Stimulated activated CD4-positive, alpha-beta T cell treated with anti-CD3 and anti-CD28 coated beads, Interleukin-1b, Interleukin-23, amount 100 ng/mL, for 1 hour (primary cell): ENCODE results near the gene FICD.
"Not testable (repeated sequence)": the region's sequence is repeated elsewhere in the genome, so short reads cannot be mapped to it uniquely, and the experiment has no call there.

Experiments used
- DNase-seq, 2 donors: peaks; one replicate each; pipeline ENCODE4 v3.0.0-alpha.2; 2020; ENCODE audit warnings: low read depth in 2 of 2

Gene FICD

DNA sequence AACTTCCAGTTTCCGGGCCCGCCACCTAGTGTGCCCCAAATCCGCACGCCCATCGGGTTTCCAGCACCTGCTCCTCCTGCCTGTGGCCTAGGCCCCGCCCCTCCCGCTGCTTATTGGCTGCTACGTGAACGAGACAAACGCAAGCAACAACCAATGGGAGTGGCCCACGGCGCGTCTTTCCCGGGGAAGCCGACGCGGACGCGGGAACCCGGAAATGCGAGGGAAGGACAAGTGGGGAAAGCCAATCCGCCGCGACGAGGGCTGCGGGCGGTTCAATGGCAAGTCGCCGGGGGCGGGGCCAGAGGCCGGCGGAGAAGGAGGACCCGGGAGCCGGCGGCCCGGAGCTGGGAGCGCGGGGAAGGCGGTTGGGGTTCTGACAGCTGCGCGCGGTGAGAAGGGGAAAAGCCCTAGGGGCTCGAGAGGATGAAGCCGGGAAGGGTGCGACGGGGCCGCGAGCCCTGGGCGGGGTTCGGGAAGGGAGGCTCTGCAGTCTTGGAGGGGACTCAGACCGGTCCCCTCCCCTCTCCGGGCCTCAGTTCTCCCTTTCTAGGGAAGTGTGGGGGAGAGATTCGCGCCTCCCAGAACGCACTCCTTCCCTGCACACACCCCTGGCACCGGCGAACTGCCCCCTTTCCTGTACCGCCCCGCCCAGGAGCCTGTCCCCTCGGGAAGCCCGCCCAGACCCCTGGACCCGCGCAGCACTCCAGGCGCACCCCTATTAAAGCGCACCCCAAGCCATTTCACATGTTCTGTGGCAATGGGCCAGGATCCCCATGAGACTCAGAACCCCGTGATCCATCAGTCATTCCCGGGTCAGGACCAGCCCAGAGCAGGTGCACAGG is at the start of gene FICD:
Gene FICD, plus strand, starts transcription at position 305 of the 842 bp plus-strand sequence. CDS start 1,696 bp downstream, outside the sequence.
- peak; percentile 93 to 97 for DNase-seq

DNA sequence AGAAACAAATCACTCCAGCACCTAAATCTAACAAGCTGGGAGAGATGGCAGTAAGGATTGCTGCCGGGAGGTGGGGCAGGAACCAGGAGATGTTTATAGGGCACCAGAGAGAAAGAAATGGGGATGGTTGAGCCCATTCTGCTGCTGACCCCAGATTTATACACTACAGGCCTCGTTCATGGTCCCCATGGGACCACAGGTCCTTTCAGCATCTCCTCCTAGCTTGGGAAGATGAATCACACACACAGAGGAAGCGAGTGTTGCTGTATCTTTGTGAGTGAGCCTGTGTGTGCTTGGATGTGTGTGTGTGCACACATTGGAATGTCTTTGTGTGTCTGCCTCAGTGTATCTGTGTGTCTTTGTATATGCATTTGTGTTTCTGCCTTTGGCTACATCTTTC is 49.7 kb upstream of the FICD start:
- no peak for DNase-seq

DNA sequence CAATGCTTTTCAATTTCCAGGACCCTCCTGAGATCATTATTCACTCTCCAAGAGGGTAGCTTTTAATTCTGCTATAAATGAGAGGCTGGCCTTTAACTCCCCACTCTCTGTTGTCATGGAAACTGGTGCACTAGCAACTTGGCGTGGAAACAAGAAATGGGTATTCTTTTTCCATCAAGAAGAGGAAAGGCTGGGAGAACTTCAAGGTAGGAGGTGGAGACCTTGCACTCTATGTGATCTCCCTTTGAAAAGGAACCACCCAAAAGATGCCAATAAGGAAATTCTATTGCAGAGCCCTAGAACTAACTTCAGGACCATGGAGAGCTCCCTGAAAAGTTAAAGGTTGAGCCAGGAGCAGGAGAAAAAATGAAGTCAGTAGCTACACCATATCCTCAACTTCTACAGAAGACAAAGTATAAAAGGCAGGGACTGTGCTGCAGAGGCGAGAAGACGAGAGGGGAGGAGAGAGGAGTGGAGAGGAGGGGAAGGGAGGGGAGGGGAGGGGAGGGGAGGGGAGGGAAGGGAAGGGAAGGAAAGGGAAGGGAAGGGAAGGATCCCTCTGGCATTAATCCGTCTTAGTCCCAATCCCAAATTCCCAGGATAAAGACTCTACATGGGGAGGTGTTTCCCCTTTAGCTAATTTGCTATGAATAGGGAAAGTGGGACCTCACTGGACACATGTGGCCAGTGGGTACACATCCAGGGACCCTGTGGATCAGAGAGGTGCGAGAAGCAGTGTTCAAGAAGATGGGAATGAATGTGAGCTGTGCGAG is 46.7 kb upstream of the FICD start:
- DNase-seq: no peak

DNA sequence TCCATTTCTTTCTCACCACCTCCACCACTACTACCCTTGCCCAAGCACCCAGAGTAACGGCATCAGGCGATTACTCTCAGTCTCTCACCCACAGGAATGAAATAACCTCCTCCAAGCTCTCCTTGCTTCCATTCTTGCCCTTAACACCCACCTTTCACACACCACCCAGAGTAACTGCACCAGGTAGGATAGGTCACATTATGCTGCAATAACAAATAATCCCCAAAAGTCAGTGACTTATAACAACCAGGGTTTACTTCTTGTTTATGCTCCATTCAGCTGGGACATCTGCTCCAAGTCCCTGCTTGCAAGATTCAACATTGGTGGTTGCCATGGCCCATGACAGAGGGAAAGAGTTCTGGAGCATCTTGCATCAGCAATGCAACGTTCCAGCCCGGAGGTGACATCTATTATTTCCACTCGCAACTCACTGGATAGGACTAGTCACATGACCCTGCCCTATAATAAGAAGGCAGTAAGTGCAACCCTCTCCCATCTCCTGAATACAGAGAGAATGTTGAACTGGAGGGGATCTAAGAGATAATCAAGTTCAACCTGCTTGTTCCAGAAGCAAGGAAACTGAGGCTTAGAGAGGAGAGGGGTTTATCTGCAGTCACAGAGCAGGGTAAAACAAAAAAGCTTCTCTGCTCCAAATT is 41.5 kb upstream of the FICD start:
- no peak for DNase-seq

DNA sequence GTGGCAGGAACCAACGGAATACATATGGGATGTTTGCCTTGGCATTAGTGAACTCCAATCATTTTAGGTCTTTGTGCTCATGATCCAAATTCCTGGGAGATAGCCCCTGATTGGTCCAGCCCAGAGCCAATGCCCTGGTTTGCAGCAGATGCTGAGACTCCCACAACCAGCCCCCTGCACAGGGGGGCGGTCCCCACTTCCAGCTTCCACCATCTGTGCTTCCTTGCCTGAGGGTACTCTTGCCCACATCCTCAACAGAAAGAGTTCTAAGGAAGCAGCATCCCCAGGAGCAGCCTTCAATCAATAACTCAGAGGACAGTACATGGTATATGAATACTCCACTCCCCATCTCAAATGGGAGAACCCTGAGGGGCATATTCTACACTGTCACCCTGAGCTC is 39.7 kb upstream of the FICD start:
- no peak for DNase-seq

DNA sequence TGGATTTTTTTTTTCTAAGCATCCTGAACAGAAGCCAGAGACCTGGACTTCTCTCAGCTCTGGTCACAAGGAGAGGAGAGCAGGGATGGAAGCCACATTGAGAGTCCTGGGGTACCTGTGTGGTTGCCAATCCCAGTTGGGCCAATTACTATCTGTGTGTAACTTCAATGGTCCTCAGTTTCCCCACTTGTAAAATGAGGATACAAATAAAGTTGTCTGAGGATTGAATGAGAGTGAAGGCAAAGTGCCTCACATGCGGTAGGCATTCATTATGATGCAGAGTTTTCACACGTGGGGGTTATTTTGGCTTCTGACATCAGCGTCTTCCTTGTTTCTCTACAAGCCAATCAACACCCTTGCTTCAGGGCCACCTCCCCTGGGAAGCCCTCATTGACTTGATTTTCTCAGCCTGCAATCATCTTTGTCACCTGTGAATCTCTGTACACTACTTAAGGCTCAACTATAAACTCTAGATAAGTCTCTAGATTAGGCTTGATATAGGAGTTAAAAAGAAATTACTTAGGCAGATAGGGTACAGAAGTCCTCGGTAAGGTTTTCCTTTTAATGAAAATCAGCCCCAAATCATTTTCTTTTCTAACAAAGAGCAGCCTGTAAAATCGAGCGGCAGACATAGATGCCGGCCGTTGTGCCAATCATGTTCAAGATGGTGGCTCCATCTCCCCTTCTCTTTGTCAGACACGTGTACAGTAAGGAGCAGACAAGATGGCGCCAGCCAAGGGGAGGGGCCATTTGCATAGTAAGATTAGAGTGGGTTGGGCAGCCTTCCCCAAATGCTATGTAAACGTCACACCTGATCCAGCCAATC is 37.8 kb upstream of the FICD start:
- DNase-seq: no peak

DNA sequence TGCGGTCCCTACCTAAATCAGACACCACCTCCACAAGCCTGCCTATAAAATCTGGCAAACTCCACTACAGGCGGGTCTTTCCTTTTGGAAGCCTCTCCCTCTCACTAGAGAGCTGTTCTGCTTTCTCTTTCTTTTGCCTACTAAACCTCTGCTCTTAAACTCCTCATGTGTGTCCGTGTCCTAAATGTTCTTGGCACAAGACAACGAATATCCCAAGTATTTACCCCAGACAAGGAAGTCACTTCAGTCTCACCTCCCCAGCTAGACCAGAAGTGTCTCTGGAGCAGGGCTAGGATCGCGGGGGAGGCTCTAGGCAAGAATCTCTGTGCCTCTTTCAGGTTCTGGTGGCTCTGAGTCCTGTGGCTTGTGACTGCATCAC is 37.2 kb upstream of the FICD start:
- no peak for DNase-seq

DNA sequence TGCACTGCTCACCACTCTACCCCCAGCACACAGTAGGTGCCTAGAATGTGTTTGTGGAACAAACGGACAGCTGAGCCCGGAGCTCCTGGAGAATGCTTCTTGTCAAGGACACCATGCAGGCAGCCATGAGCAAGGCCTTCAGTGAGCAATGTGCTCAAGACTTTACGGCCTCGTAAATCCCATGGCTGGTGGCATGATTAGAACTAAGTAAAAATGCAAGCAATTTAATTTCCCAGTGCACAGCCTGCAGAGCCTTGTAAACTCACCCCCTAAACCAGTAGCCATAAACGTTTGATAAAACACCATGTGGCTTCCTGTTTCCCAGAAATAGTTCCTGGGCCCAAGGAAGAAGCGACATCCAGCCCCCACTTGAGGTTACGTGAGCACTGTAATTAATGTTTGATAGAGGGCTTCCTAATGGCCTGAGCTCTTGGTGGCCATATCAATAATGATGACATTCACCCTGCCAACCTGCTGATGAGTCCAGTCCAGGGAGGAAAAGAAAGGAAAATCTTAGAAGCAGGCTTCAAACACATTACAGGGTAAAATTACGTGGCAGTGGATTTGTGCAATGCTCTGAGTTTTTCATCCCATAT is 36.4 kb upstream of the FICD start:
- DNase-seq: no peak

DNA sequence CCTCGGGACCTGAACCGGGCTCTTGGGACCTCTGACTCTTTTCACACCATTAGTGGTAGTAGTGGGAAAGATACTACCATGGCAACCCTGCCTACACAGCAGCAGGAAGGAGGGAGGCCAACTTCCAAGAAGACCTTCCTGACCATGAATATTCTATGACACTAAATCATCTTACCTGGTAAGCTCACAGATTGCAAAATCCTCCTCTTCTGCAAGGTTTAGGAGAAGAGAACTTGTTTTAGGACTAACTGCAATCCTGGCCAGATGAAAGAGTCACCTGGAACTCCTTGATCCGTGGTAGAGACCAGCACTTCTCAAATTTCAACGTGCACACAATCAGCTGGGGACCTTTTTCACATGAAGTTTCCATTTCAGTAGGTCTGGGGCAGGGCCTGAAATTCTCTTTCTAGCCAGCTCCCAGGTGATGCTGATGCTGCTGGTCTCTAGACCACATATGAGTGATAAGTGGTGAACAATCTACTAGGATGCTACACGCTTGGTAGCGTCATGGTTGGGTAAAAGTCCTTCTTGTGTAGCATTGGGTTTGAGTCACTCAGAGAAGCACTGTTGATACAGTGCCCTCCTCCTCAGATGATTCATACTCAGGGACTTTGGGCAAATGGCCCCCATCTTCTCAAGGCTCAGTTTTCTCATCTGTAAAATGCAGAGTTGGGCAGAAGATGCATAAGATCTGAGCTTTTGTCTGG is 35.6 kb upstream of the FICD start:
- DNase-seq: no peak

DNA sequence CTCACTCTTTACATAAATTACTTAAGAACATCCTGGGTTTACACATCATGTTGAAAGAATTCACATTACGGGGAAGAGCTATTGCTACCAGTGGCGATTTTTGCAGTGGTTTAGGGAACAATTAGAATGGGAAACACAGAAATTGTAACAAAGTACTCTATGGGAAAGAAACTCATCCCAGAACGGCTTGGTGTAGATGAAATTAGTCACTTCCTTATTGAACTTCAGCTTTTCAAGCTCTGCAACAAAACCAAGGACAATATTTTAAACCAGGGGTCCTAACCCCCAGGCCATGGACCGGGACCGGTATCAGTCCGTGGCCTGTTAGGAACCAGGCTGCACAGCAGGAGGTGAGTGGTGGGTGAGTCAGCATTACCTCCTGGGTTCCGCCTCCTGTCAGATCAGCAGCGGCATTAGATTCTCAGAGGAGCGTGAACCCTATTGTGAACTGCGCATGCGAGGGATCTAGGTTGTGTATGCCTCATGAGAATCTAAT is 32.3 kb upstream of the FICD start:
- no peak for DNase-seq

DNA sequence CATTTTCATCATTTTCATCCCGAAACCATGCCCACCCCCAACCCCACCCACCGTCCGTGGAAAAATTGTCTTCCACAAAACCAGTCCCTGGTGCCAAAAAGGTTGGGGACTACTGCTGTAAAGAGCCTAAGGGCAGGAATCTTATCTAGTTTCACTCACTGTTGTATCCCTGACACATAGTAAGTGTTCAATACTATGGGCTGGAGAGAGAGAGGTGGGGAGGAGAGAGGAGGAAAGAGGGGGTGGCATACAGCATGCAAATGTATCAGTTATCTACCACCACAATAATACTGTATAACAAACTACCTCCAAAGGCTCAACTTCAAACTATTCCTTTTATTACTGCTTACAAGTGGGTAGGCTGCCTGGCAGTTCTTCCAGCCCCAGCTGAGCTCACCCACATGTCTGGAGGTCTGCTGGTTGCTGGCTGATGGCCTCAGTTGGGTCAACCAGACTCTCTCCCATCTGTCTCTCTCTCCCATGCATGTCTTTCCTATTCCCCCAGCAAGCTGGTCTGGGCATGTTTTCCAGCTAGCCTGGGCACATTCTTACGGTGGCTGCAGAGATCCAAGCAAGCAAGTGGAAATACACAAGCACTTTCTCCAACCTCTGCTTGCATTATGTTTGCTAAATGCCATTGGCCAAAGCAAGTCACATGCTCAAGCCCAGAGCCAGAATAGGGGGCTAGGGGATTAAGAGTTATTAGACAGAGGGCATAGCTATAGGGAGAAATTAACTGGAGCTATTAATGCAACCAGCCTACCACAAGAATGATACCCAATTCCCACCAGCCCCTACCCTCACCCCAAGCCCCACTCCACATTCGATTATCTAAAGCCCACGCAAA is 31.6 kb upstream of the FICD start:
- no peak for DNase-seq

DNA sequence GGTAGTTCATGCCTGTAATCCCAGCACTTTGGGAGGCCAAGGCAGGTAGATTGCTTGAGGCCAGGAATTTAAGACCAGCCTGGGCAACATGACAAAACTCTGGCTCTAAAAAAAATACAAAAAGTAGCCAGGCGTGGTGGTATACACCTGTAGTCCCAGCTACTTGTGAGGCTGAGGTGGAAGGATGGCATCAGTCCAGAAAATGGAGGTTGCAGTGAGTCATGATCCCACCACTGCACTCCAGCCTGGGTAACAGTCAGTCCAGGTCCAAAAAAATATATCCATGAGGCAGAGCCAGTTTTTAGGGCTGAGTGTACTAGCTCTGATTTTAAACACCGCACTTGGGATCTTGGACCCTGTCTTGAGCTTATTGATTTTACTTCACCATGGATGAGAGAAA is 30.6 kb upstream of the FICD start:
- DNase-seq: no peak

DNA sequence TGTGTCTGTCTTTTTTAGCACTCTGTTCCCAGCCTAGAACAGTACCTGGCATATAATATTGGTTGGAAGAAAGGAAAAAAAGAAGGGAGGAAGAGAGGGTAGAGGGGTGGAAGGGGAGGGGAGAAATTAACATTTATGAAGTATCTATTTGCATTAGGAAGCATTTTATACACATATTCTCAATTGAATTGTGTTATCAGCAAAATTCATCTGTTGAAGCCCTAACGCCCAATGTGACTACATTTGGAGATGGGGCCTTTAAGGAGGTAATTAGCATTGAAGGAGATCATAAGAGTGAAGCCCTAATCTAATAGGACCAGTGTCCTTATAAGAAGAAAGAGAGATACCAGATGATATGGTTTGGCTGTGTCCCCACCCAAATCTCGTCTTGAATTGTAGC is 30.2 kb upstream of the FICD start:
- DNase-seq: no peak

DNA sequence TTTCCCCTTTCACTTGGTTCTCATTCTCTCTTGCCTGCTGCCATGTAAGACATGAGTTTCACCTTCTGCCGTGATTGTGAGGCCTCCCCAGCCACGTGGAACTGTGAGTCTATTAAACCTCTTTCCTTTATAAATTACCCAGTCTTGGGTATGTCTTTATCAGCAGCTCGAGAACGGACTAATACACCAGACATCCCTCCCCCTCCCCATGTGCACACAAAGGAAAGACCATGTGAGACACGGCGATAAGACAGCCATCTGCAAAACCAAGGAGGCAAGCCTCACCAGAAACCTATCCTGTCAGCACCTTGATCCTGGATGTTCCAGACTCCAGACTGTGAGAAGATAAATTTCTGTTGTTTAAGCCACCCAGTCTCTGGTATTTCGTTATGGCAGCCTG is 29.7 kb upstream of the FICD start:
- not testable (repeated sequence) for DNase-seq

DNA sequence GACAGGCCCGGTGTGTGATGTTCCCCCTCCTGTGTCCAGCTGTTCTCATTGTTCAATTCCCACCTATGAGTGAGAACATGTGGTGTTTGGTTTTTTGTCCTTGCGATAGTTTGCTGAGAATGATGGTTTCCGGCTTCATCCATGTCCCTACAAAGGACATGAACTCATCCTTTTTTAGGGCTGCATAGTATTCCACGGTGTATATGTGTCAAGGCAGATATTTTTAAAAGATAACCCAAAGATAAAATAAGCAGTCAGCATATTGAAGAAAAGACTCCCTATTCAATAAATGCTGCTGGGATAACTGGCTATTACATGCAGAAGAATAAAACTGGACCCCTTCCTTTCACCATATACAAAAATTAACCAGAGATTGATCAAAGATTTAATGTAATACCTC is 28.0 kb upstream of the FICD start:
- not testable (repeated sequence) for DNase-seq

DNA sequence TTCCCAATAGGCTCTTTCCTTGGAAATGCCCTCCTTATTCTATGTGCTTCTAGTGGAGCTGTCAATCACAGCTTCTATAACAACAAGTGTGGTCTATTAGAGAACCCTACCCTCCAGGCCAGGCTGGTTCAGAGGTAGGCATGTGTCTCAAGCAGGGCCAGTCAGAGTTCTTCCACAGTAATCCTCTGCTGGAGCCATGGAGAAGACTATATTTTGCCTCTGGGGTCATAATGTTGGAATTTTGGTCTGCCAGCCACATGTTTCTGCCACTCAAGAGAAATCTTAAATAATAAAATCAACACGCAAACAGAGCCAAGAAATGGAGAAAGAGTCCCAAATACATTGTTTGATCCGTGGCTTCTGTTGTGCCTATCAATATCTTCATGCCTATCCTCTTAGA is 23.8 kb upstream of the FICD start:
- no peak for DNase-seq

DNA sequence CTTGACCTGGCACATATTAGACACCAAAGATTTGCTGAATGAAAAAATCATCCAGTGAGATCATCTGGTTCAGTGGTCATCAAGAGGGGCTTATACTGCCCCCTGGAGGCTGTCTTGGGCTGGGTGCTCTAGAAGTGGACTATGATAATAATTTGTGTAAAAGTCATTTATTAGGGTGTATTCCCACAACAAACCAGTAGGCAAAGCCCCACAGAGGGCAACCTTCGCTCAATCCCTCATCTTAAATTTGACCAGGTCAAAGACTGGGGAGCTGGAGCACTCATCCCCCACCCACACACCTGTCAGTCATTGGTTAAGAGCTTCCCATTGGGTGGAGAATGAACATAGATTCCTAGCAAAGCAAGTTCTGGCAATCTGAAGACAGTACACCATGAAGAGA is 20.0 kb upstream of the FICD start:
- no peak for DNase-seq

DNA sequence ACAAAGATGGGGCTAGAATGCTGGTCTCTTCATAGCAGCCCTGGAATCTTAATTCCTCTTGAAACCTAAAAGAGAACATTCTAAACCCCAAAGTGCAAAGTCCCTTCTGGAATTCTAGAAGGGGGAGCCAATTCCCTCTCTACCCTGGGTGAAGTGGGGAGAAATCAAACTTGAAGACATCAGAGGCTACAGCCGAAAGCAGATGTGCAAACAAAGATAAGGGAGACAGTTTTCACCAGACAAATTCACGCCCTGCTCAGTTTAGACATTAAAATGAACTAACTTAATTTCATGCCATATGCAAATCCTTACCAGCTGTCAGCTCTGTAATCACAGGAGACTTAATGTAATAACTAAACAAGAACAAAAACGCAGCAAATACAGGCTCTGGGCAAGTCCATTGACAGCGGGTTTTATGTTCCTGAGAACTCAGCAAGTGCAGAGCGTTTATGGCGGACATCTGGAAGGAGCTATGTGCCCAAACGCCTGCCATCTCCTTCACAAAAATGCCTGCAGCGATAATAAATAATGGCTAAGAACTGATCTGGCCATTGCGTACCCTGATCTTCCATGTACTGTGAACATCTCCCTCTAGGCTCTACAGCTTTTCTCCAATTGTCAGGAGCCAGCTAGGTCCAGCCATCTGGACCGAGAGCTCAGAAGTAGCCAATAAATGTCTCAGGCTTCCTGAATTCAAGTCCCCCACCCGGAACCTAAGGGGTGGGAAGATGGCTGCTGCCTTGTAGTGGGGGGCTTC is 19.1 kb upstream of the FICD start:
- DNase-seq: no peak

DNA sequence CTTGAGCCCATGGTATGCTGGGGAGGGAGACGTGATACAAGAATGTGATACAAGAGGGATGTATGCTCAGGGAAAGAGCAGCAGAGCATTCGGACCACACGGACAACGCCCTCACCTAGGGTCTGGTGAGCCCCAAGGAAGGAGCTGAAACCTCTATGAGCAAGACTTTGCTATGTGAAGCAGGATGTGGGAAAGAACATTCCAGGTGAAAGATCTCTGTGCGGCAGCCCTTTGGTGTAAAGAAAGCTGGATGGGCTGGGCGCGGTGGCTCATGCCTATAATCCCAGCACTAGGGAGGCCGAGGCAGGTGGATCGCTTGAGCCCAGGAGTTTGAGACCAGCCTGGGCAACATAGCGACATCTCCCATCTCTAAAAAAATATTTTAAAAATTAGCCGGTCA is 16.9 kb upstream of the FICD start:
- DNase-seq: no peak
